GM12878 (cell line): ENCODE measurements around the gene CCDC17.

Experiments used
- BACH1 ChIP-seq: fragments of 450-650 bp; IDR thresholded peaks from 2 replicates; pipeline ENCODE4 v1.6.1; 2017; ENCODE audit warnings: mild to moderate bottlenecking, borderline replicate concordance
- CEBPB ChIP-seq, 2 experiments: fragments of 150-350 bp in 1 of 2; IDR thresholded peaks; 2 replicates each; pipeline ENCODE4 v1.6.1; 2012 to 2014; ENCODE audit warnings: low read depth in 2 of 2, low read length in 2 of 2, borderline replicate concordance in 1 of 2, inconsistent platforms in 1 of 2
- CHD2 ChIP-seq: IDR thresholded peaks from 2 replicates; pipeline ENCODE4 v1.6.1; 2011; ENCODE audit warnings: low read depth, low read length, improper control_type of control experiment, borderline replicate concordance
- ETV6 ChIP-seq, 2 experiments: fragments of 450-650 bp in 1 of 2; IDR thresholded peaks in 1 of 2; conservative IDR thresholded peaks in 1 of 2; 2 replicates each; pipeline ENCODE4 v1.6.1; 2014; ENCODE audit warnings: antibody characterized with exemption in 1 of 2, borderline replicate concordance in 1 of 2, low read depth in 1 of 2, mild to moderate bottlenecking in 1 of 2, moderate library complexity in 1 of 2
- HCFC1 ChIP-seq: fragments of 150-350 bp; IDR thresholded peaks from 2 replicates; pipeline ENCODE4 v1.6.1; 2014; ENCODE audit warnings: low read length
- KDM1A ChIP-seq: fragments of 200-600 bp; sonication (generic); IDR thresholded peaks from 2 replicates; pipeline ENCODE4 v1.6.1; 2016; ENCODE audit warnings: borderline replicate concordance
- NRF1 ChIP-seq: conservative IDR thresholded peaks from 2 replicates; pipeline ENCODE4 v1.6.1; 2011; ENCODE audit warnings: mild to moderate bottlenecking, low read depth, low read length, improper control_type of control experiment
- SREBF1 ChIP-seq: IDR thresholded peaks from 2 replicates; pipeline ENCODE4 v1.6.1; 2012; ENCODE audit warnings: mild to moderate bottlenecking, low read length
- TF ChIP-seq, protein P1 (sequence below), 3 experiments: IDR thresholded peaks in 2 of 3; conservative IDR thresholded peaks in 1 of 3; 2 replicates each; pipeline ENCODE4 v1.5.1; 2011; ENCODE audit warnings: low read depth in 3 of 3, low read length in 3 of 3, mild to moderate bottlenecking in 3 of 3, control low read depth in 2 of 3, moderate library complexity in 2 of 3, inconsistent platforms in 1 of 3, mixed read lengths in 1 of 3; ENCODE audit not compliant: control insufficient read depth in 2 of 3, insufficient read depth in 1 of 3; ENCODE audit errors: extremely low read depth in 1 of 3
- TF ChIP-seq, protein P2 (sequence below): fragments of 450-650 bp; IDR thresholded peaks from 2 replicates; pipeline ENCODE4 v1.6.1; 2017; ENCODE audit warnings: mild to moderate bottlenecking, moderate library complexity

DNA sequence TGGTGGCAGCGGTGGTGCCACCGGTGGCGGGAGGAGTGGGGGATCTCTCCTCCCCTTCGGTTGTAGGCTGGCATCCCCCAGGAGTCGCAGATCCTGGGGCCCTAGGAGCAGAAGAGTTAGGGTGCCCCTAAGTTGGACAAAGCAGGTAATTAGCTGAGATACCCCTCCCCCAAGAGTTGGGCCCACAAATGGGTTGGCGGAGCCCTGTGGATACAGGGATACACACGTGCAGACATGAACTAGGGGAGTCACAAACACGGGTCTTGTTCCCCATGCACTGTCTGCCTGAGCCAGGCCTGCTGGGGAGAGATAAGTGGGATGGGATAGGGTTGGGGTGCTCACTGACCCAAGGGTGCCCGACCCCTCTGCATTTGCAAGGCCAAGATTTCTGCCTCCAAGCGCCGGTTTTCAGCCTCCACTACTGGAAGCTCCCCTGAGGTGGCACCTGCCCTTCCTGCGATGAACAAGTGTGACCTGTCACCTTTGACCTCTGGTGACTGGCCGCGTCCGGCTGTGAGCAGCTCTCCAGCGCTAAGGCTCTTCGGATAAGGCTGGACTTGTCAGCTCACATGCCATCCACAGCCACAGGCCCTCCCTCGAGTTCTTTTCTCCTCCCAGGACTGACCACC, 1.8 kb downstream of the CCDC17 start:
- TF ChIP-seq, protein P1, sequence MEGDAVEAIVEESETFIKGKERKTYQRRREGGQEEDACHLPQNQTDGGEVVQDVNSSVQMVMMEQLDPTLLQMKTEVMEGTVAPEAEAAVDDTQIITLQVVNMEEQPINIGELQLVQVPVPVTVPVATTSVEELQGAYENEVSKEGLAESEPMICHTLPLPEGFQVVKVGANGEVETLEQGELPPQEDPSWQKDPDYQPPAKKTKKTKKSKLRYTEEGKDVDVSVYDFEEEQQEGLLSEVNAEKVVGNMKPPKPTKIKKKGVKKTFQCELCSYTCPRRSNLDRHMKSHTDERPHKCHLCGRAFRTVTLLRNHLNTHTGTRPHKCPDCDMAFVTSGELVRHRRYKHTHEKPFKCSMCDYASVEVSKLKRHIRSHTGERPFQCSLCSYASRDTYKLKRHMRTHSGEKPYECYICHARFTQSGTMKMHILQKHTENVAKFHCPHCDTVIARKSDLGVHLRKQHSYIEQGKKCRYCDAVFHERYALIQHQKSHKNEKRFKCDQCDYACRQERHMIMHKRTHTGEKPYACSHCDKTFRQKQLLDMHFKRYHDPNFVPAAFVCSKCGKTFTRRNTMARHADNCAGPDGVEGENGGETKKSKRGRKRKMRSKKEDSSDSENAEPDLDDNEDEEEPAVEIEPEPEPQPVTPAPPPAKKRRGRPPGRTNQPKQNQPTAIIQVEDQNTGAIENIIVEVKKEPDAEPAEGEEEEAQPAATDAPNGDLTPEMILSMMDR (IDR thresholded peaks at IDR 0.05 in 2 of 3, conservative IDR thresholded peaks at IDR 0.05 in 1 of 3; ENCODE audit: control insufficient read depth in 2 of 3, extremely low read depth in 1 of 3, insufficient read depth in 1 of 3, low read depth in 3 of 3, low read length in 3 of 3): no peak
- TF ChIP-seq ETV6 (conservative IDR thresholded peaks at IDR 0.05 in 1 of 2, IDR thresholded peaks at IDR 0.05 in 1 of 2; ENCODE audit: borderline replicate concordance in 1 of 2, low read depth in 1 of 2): no peak
- no peak for TF ChIP-seq SREBF1
- TF ChIP-seq, protein P2, sequence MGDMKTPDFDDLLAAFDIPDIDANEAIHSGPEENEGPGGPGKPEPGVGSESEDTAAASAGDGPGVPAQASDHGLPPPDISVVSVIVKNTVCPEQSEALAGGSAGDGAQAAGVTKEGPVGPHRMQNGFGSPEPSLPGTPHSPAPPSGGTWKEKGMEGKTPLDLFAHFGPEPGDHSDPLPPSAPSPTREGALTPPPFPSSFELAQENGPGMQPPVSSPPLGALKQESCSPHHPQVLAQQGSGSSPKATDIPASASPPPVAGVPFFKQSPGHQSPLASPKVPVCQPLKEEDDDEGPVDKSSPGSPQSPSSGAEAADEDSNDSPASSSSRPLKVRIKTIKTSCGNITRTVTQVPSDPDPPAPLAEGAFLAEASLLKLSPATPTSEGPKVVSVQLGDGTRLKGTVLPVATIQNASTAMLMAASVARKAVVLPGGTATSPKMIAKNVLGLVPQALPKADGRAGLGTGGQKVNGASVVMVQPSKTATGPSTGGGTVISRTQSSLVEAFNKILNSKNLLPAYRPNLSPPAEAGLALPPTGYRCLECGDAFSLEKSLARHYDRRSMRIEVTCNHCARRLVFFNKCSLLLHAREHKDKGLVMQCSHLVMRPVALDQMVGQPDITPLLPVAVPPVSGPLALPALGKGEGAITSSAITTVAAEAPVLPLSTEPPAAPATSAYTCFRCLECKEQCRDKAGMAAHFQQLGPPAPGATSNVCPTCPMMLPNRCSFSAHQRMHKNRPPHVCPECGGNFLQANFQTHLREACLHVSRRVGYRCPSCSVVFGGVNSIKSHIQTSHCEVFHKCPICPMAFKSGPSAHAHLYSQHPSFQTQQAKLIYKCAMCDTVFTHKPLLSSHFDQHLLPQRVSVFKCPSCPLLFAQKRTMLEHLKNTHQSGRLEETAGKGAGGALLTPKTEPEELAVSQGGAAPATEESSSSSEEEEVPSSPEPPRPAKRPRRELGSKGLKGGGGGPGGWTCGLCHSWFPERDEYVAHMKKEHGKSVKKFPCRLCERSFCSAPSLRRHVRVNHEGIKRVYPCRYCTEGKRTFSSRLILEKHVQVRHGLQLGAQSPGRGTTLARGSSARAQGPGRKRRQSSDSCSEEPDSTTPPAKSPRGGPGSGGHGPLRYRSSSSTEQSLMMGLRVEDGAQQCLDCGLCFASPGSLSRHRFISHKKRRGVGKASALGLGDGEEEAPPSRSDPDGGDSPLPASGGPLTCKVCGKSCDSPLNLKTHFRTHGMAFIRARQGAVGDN: no peak
- TF ChIP-seq CEBPB (IDR thresholded peaks at IDR 0.05; ENCODE audit: borderline replicate concordance in 1 of 2, low read depth in 2 of 2, low read length in 2 of 2): no peak
- TF ChIP-seq KDM1A: no peak
- TF ChIP-seq BACH1: no peak
- no peak for TF ChIP-seq NRF1
- no peak for TF ChIP-seq HCFC1
- TF ChIP-seq CHD2: no peak
